Endothelial cell of umbilical vein (primary cell): Measurements from ENCODE around the gene PARP8. TPM values are rescaled to one million over a fixed set of nuclear protein-coding genes. Genes with fewer than 3 reads are reported as not detected.

Experiments used
- BruUV-seq: library from RNA; stranded (reverse); fragments of 400-500 nt; replicated peaks from 2 replicates; lab custom pipeline; 2021; lab: Mats Ljungman, UMichigan
- CTCF ChIA-PET: fragments of 300-600, 350-600 bp; sonication (Branson Sonifier 250); formaldehyde crosslinking; loops from one replicate; lab custom pipeline; 2021; ENCODE audit warnings: antibody characterized with exemption, inconsistent platforms; lab: Charles Lee
- POLR2A ChIA-PET: fragments of 300-600, 350-600 bp; sonication (Branson Sonifier 250); formaldehyde crosslinking; loops from one replicate; lab custom pipeline; 2021; ENCODE audit warnings: antibody characterized with exemption, inconsistent platforms; lab: Charles Lee
- DNase-seq: peaks from one replicate; pipeline ENCODE4 v3.0.0-alpha.2; 2011; ENCODE audit warnings: low read depth, low spot score
- FAIRE-seq: peaks from 2 replicates; lab custom pipeline; 2011; peaks lifted over from hg19 to GRCh38; lab: Jason Lieb, UNC
- H2AFZ ChIP-seq: 2 replicates; pipeline ENCODE4 v1.6.0; 2012; ENCODE audit warnings: low read depth, low read length, control low read depth, inconsistent platforms
- H3K27ac ChIP-seq: 2 replicates; pipeline ENCODE4 v1.5.1; 2011; ENCODE audit warnings: low read depth, mild to moderate bottlenecking, control low read depth, low read length, moderate library complexity; ENCODE audit not compliant: insufficient read depth
- H3K27me3 ChIP-seq, 2 experiments: 2 replicates each; pipeline versions ENCODE4 v1.6.0 to v1.6.1; 2011; ENCODE audit warnings: low read length in 2 of 2, mixed read lengths in 1 of 2; ENCODE audit not compliant: control insufficient read depth in 2 of 2, insufficient read depth in 2 of 2
- H3K36me3 ChIP-seq, 2 experiments: 2 replicates in 1 of 2; 3 replicates in 1 of 2; pipeline ENCODE4 v1.5.1; 2011; ENCODE audit warnings: low read length in 2 of 2, mild to moderate bottlenecking in 1 of 2, moderate library complexity in 1 of 2; ENCODE audit not compliant: control insufficient read depth in 2 of 2, insufficient read depth in 2 of 2; ENCODE audit errors: extremely low read depth in 1 of 2
- H3K4me1 ChIP-seq: 3 replicates; pipeline ENCODE4 v1.5.1; 2011; ENCODE audit warnings: mild to moderate bottlenecking, low read length; ENCODE audit not compliant: control insufficient read depth, insufficient read depth; ENCODE audit errors: extremely low read depth
- H3K4me2 ChIP-seq: 2 replicates; pipeline ENCODE4 v1.6.1; 2011; ENCODE audit warnings: low read length, control low read depth, mixed read lengths; ENCODE audit not compliant: insufficient read depth
- H3K4me3 ChIP-seq, 3 experiments: fragments of 200-600 bp in 1 of 3; sonication (generic), shearing (Covaris generic) in 1 of 3; replicated peaks in 1 of 3; 2 replicates each; pipeline ENCODE4 v1.5.1; 2011 to 2016; ENCODE audit warnings: control low read depth in 3 of 3, low read length in 3 of 3, mild to moderate bottlenecking in 2 of 3, inconsistent platforms in 1 of 3, low read depth in 1 of 3, moderate library complexity in 1 of 3; ENCODE audit not compliant: insufficient read depth in 1 of 3
- H3K79me2 ChIP-seq: 2 replicates; pipeline ENCODE4 v1.6.0; 2012; ENCODE audit warnings: low read length, inconsistent platforms; ENCODE audit not compliant: control insufficient read depth, insufficient read depth
- H3K9ac ChIP-seq: replicated peaks from 2 replicates; pipeline ENCODE3; 2011; ENCODE audit warnings: low read length, control low read depth; ENCODE audit not compliant: insufficient read depth; ENCODE audit errors: extremely low read depth
- H3K9me1 ChIP-seq: replicated peaks from 3 replicates; pipeline ENCODE4 v1.6.0; 2011; ENCODE audit warnings: mild to moderate bottlenecking, low read length; ENCODE audit not compliant: control insufficient read depth, insufficient read depth; ENCODE audit errors: extremely low read depth
- H3K9me3 ChIP-seq: replicated peaks from 2 replicates; pipeline ENCODE4 v1.5.1; 2012; ENCODE audit warnings: low read length, inconsistent platforms; ENCODE audit not compliant: control insufficient read depth, insufficient read depth
- H4K20me1 ChIP-seq: replicated peaks from 2 replicates; pipeline ENCODE3; 2011; ENCODE audit warnings: mild to moderate bottlenecking, low read length; ENCODE audit not compliant: control insufficient read depth, insufficient read depth; ENCODE audit errors: extremely low read depth
- EZH2 ChIP-seq: IDR thresholded peaks from 2 replicates; pipeline ENCODE4 v1.6.1; 2012; ENCODE audit warnings: borderline replicate concordance, low read depth, mild to moderate bottlenecking, moderate library complexity, low read length, inconsistent platforms; ENCODE audit not compliant: severe bottlenecking
- GATA2 ChIP-seq: IDR thresholded peaks from 2 replicates; pipeline ENCODE4 v1.7.0; 2011; ENCODE audit warnings: low read depth, mild to moderate bottlenecking, moderate library complexity, mixed read lengths, low read length; ENCODE audit not compliant: insufficient read length, insufficient read depth
- JUN ChIP-seq: IDR thresholded peaks from 2 replicates; pipeline ENCODE4 v1.6.1; 2011; ENCODE audit warnings: borderline replicate concordance, low read depth; ENCODE audit not compliant: insufficient read length, insufficient read depth
- POLR2AphosphoS5 ChIP-seq: IDR thresholded peaks from 2 replicates; pipeline ENCODE4 v1.6.1; 2012; ENCODE audit warnings: low read depth, mild to moderate bottlenecking, control low read depth, low read length, moderate library complexity; ENCODE audit not compliant: insufficient read depth
- dilution Hi-C: fragments of 300-500 bp; cut with MboI; formaldehyde crosslinking; loops from one replicate; pipeline ENCODE4 v1.15.0; 2019; ENCODE audit warnings: low sequenced_read_pairs; ENCODE audit not compliant: extremely low pct_ligation_motif_present
- intact Hi-C: fragments of 100-400 bp; cut with micrococcal nuclease; formaldehyde crosslinking; loops from one replicate; pipeline ENCODE4 v1.10.0; 2022
- polyA plus RNA-seq, 4 experiments: library from polyadenylated mRNA; depleted of rRNA in 3 of 4; stranded (reverse) in 3 of 4; unstranded in 1 of 4; fragments of >200 nt; gene quantifications; 2 replicates each; pipeline versions ENCODE4 v1.2.1 to v1.2.3, GENCODE V29; 2011 to 2012; ENCODE audit warnings: missing spikeins in 1 of 4
- total RNA-seq: library from RNA; stranded (reverse); gene quantifications from 2 replicates; pipeline ENCODE4 v1.2.3, GENCODE V29; 2021
- TF ChIP-seq, protein P1 (sequence below), 2 donors: IDR thresholded peaks; 1 replicate in 1 of 2; 2 replicates in 1 of 2; pipeline ENCODE4 v1.5.1; 2011; ENCODE audit warnings: low read length in 2 of 2, mild to moderate bottlenecking in 2 of 2, moderate library complexity in 2 of 2, control low read depth in 1 of 2, inconsistent platforms in 1 of 2, low read depth in 1 of 2; ENCODE audit not compliant: insufficient read depth in 1 of 2; ENCODE audit errors: extremely low read depth in 1 of 2
- TF ChIP-seq, protein P2 (sequence below): IDR thresholded peaks from 2 replicates; pipeline ENCODE4 v1.6.1; 2011; ENCODE audit not compliant: insufficient read depth, insufficient read length

Gene PARP8
- total and polyA plus RNA-seq, 2 donors (not counting 3 experiments of a cell fraction or from before 2014, with no cell fraction given): 0.03 to 0.60 TPM

DNA sequence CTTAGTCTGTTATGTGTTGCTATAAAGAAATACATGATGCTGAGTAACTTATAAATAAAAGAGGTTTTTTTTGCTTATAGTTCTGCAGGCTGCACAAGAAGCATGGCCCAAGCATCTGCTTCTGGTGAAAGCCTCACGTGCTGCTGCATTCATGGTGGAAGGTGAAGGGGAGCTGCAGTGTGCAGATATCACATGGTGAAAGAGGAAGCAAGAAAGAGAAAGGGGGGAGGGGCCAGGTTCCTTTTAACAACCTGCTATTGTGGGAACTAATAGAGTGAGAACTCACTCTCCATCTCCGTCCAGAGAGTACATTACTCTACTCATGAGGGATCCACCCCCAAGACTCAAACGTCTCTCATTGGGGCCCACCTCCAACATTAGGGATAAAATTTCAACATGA lies 12.5 kb upstream of the PARP8 start:
- no TSS peak for BruUV-seq

DNA sequence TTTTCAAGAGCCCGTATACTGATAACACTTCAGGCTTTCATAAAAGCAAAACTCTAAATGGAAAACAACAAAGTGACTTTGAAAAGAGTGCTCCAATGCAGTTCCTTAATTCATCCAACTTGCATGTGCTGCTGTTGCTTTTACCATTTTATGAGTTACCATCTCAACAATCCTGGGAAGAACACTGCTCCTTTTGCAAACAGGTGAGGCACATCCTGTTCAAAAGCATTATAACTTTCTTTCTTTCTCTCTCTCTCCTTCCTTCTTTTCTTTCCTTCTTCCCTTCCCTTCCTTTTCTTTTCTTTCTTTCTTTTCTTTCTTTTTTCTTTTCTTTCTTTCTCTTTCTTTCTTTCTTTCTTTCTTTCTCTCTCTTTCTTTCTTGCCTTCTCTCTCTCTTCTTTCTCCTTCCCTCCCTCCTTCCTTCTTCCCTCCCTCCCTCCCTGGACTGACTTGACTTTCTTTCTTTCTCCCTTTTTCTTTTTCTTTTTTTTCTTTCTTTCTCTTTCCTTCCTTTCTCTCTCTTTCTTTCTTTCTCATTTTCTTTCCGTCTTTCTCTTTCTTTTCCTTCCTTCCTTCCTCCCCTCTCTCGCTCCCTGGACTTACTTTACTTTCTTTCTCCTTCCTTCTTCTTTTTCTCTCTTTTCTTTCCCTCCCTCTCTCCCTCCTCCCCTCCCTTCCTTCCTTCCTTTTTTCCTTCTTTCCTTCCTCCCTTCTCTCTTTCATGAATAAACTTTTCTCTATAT lies 11.2 kb upstream of the PARP8 start:
- no peak overlapping the region for H2AFZ ChIP-seq
- TF ChIP-seq JUN: no peak
- TF ChIP-seq EZH2: no peak
- TF ChIP-seq, protein P1, sequence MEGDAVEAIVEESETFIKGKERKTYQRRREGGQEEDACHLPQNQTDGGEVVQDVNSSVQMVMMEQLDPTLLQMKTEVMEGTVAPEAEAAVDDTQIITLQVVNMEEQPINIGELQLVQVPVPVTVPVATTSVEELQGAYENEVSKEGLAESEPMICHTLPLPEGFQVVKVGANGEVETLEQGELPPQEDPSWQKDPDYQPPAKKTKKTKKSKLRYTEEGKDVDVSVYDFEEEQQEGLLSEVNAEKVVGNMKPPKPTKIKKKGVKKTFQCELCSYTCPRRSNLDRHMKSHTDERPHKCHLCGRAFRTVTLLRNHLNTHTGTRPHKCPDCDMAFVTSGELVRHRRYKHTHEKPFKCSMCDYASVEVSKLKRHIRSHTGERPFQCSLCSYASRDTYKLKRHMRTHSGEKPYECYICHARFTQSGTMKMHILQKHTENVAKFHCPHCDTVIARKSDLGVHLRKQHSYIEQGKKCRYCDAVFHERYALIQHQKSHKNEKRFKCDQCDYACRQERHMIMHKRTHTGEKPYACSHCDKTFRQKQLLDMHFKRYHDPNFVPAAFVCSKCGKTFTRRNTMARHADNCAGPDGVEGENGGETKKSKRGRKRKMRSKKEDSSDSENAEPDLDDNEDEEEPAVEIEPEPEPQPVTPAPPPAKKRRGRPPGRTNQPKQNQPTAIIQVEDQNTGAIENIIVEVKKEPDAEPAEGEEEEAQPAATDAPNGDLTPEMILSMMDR (IDR thresholded peaks at IDR 0.05; ENCODE audit: extremely low read depth in 1 of 2, insufficient read depth in 1 of 2, low read depth in 1 of 2, low read length in 2 of 2): no peak
- TF ChIP-seq GATA2: no peak
- TF ChIP-seq, protein P2, sequence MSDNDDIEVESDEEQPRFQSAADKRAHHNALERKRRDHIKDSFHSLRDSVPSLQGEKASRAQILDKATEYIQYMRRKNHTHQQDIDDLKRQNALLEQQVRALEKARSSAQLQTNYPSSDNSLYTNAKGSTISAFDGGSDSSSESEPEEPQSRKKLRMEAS: no peak
- ChIA-PET POLR2A (no interaction called here), CTCF (no interaction called here)
- DNase-seq (no peak), FAIRE-seq (no peak)
- H3K4me3 ChIP-seq: no peak overlapping the region
- H3K9ac ChIP-seq: no peak overlapping the region
- no peaks in the 10 kb centered on the region for H3K9me1 ChIP-seq
- dilution Hi-C loops: no loop called here
- no TSS peak for BruUV-seq
- no peaks in the 10 kb centered on the region for H3K4me1 ChIP-seq
- H4K20me1 ChIP-seq: no peaks in the 10 kb centered on the region
- intact Hi-C loops: no loop called here
- no peak overlapping the region for H3K4me2 ChIP-seq
- no peak overlapping the region for H3K27ac ChIP-seq
- no peaks in the 10 kb centered on the region for H3K79me2 ChIP-seq
- H3K27me3 ChIP-seq: no peaks in the 10 kb centered on the region
- no peaks in the 10 kb centered on the region for H3K36me3 ChIP-seq
- H3K9me3 ChIP-seq: no peaks in the 10 kb centered on the region

More for the DNA sequence above, 12.5 kb upstream of the PARP8 start:
- no peak for FAIRE-seq
- Histone ChIP-seq H4K20me1 (no peaks in the 10 kb centered on the region), H3K27ac (no peak overlapping the region), H3K9me1 (no peaks in the 10 kb centered on the region), H3K27me3 (no peaks in the 10 kb centered on the region), H3K79me2 (no peaks in the 10 kb centered on the region), H3K9ac (no peak overlapping the region), H2AFZ (no peak overlapping the region), H3K9me3 (no peaks in the 10 kb centered on the region), H3K4me3 (no peak overlapping the region), H3K36me3 (no peaks in the 10 kb centered on the region), H3K4me1 (no peaks in the 10 kb centered on the region), H3K4me2 (no peak overlapping the region)
- no peak for TF ChIP-seq POLR2AphosphoS5
- TF ChIP-seq, protein P1 (IDR thresholded peaks at IDR 0.05; ENCODE audit: extremely low read depth in 1 of 2, insufficient read depth in 1 of 2, low read depth in 1 of 2, low read length in 2 of 2): no peak
- POLR2A ChIA-PET: no interaction called here
- DNase-seq: no peak
- intact Hi-C loops: no loop called here
- CTCF ChIA-PET: no interaction called here
- dilution Hi-C loops: no loop called here
